A673 (cell line): ENCODE data around the gene CARD16.
A peak's percentile ranks its signal among the peaks of the same experiment; 100 is the strongest.

ENCODE experiments used
- EZH2 ChIP-seq: fragments of 200-600 bp; sonication (generic); IDR thresholded peaks from 2 replicates; pipeline ENCODE4 v1.6.1; 2017; ENCODE audit warnings: borderline replicate concordance, low read depth, mild to moderate bottlenecking, mixed read lengths, antibody characterized with exemption, low read length; ENCODE audit not compliant: poor library complexity, severe bottlenecking
- TF ChIP-seq, protein P1 (sequence below): fragments of 300-800, 200-600 bp; sonication (generic); conservative IDR thresholded peaks from 2 replicates; pipeline ENCODE4 v1.5.1; 2017; ENCODE audit warnings: low read depth, mild to moderate bottlenecking, antibody characterized with exemption, low read length, moderate library complexity, mixed read lengths

DNA sequence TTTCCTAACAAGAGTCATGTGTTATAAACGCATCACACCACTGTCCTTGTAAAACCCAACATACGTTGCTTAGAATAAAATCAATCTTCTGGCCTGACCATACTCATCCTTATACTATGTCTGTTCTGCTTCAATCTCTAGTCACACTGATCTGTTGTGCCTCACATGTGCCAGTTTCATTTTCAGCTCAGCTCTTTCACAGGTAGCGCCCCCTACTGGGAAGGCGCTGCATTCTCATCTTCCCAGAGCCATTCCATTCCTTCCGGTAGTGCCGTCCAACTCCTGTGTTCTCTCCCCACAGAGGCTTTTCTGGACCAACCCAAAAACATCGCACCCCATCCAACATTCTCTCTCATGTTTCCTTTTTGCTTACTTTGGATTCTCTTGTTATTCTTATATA is 44.3 kb downstream of the CARD16 start:
- TF ChIP-seq, protein P1, sequence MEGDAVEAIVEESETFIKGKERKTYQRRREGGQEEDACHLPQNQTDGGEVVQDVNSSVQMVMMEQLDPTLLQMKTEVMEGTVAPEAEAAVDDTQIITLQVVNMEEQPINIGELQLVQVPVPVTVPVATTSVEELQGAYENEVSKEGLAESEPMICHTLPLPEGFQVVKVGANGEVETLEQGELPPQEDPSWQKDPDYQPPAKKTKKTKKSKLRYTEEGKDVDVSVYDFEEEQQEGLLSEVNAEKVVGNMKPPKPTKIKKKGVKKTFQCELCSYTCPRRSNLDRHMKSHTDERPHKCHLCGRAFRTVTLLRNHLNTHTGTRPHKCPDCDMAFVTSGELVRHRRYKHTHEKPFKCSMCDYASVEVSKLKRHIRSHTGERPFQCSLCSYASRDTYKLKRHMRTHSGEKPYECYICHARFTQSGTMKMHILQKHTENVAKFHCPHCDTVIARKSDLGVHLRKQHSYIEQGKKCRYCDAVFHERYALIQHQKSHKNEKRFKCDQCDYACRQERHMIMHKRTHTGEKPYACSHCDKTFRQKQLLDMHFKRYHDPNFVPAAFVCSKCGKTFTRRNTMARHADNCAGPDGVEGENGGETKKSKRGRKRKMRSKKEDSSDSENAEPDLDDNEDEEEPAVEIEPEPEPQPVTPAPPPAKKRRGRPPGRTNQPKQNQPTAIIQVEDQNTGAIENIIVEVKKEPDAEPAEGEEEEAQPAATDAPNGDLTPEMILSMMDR: peak; percentile 84
- TF ChIP-seq EZH2: no peak
